Measurements from ENCODE around the gene MAN2A1. TPM values are rescaled to one million over a fixed set of nuclear protein-coding genes. Genes with fewer than 3 reads are reported as not detected.

MAN2A1 gene
- total RNA-seq, 1 experiment from 2014 or later = 35.4 TPM

DNA sequence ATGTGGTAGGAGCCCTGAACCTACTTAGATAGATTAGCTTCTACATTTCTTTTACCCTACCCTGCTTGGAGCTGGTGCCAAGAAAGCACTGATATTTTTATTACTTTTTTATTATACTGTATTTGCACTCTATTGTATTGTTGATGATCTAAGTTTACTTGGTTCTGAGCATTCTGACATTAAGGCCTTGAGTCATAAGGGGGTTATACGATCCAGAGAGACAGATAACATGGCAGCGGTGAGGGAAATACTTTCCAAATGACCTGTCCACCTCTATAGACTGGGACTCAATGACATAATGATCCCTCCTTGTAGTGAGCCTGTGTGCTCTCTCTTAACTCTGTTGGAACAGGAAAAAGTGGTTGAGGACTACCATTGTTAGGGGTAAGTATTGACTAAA, 176.3 kb downstream of the MAN2A1 start (continued):
- TF ChIP-seq EGR1 (IDR thresholded peaks at IDR 0.05; ENCODE audit: low read depth) = no peak
- no peak for TF ChIP-seq FOSL1 (IDR thresholded peaks at IDR 0.05; ENCODE audit: low read depth)
- no peak for TF ChIP-seq SRF (IDR thresholded peaks at IDR 0.05; ENCODE audit: low read depth)
- no peak for TF ChIP-seq EZH2phosphoT487 (IDR thresholded peaks at IDR 0.05; ENCODE audit: borderline replicate concordance)

DNA sequence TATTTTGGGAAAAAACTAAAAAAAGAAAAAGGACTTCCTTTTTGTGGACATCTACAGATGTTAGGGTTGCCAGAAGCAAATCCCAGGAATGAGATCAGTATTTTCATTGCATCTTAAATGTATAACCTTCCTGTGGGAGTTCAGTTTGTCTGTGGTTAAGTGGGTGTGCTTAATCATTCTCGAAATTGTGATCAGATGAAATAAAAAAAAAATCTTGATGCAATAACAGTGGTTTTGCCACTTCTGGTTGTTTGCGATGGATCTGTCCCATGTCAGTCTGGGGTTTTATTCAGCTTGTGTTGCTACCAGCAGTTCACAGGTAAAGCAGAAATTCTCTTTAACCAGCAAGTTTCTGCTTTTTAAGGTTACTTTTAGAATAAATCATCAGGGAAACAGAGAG, 179.0 kb downstream of the MAN2A1 start:
- H3K79me2 ChIP-seq (ENCODE audit: insufficient read depth, low read length) = no peaks in the 10 kb centered on the region
- no peaks in the 10 kb centered on the region for H3K9me2 ChIP-seq (ENCODE audit: insufficient read depth)
- BruUV-seq (replicated peaks) = no TSS peak
- no peak overlapping the region for H3K4me3 ChIP-seq (replicated peaks in 1 of 2; ENCODE audit: low read depth in 1 of 2, low read length in 2 of 2)
- ChIA-PET RAD21 (ENCODE audit: low non-redundant PET in 1 of 2, low total read pairs in 2 of 2, uncharacterized antibody in 2 of 2, unreplicated experiment in 2 of 2) (no interaction called here), POLR2A (no interaction called here), CTCF (no interaction called here)
- no peak overlapping the region for H2AFZ ChIP-seq (ENCODE audit: low read depth, low read length, poor library complexity, severe bottlenecking)
- H4K20me1 ChIP-seq (ENCODE audit: insufficient read depth) = no peaks in the 10 kb centered on the region
- peaks cover 0 to 3% of the 10 kb centered on the region in 2 experiments; a peak in 1 of 4 replicates for H3K36me3 ChIP-seq (ENCODE audit: control insufficient read depth in 1 of 2, insufficient read depth in 2 of 2, low read length in 2 of 2)
- H3K27ac ChIP-seq (ENCODE audit: low read depth, low read length) = no peak overlapping the region
- no peak for DNase-seq (ENCODE audit: low read depth, low spot score)
- no peaks in the 10 kb centered on the region for H3K27me3 ChIP-seq (ENCODE audit: insufficient read depth, low read length)
- H3K9ac ChIP-seq (ENCODE audit: low read length) = no peak overlapping the region
- H3K9me3 ChIP-seq (ENCODE audit: control insufficient read depth in 1 of 2, insufficient read depth in 1 of 2, low read depth in 1 of 2, low read length in 2 of 2) = no peaks in the 10 kb centered on the region
- intact Hi-C loops (cut with micrococcal nuclease) = no loop called here
- ATAC-seq = no peak
- H3K4me1 ChIP-seq (ENCODE audit: control insufficient read depth in 1 of 2, insufficient read depth in 2 of 2, low read length in 2 of 2) = no peaks in the 10 kb centered on the region
- no peak overlapping the region for H3K4me2 ChIP-seq (ENCODE audit: low read length)
- TF ChIP-seq SP1 (IDR thresholded peaks at IDR 0.05; ENCODE audit: low read depth) (no peak), EZH2phosphoT487 (IDR thresholded peaks at IDR 0.05; ENCODE audit: borderline replicate concordance) (no peak), FOSL1 (IDR thresholded peaks at IDR 0.05; ENCODE audit: low read depth) (no peak), TCF7L2 (IDR thresholded peaks at IDR 0.05; ENCODE audit: borderline replicate concordance, extremely low read depth, insufficient read depth, insufficient read length) (no peak), ELF1 (IDR thresholded peaks at IDR 0.05; ENCODE audit: borderline replicate concordance, low read depth) (no peak), POLR2AphosphoS5 (IDR thresholded peaks at IDR 0.05; ENCODE audit: low read depth, low read length) (no peak), YY1 (IDR thresholded peaks at IDR 0.05; ENCODE audit: extremely low read depth, insufficient replicate concordance, low read depth, low read length) (no peak), POLR2A (IDR thresholded peaks at IDR 0.05; ENCODE audit: borderline replicate concordance, extremely low read depth, insufficient read depth, insufficient read length) (no peak), JUND (IDR thresholded peaks at IDR 0.05) (no peak), CEBPB (IDR thresholded peaks at IDR 0.05; ENCODE audit: low read depth) (no peak), CTCF (IDR thresholded peaks at IDR 0.05 in 2 of 3, conservative IDR thresholded peaks at IDR 0.05 in 1 of 3; ENCODE audit: borderline replicate concordance in 1 of 3, insufficient read depth in 1 of 3, low read depth in 2 of 3, low read length in 2 of 3) (no peak)
- TF ChIP-seq, protein P1, sequence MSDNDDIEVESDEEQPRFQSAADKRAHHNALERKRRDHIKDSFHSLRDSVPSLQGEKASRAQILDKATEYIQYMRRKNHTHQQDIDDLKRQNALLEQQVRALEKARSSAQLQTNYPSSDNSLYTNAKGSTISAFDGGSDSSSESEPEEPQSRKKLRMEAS (IDR thresholded peaks at IDR 0.05) = no peak

All from HCT116 (cell line).